Right atrium auricular region (tissue), 2 donors: Measurements from ENCODE around the gene TMOD4. TPM values are rescaled to one million over a fixed set of nuclear protein-coding genes. Genes with fewer than 3 reads are reported as not detected.
A peak's percentile ranks its signal among the peaks of the same experiment; 100 is the strongest.
"Not testable (repeated sequence)": the region's sequence is repeated elsewhere in the genome, so short reads cannot be mapped to it uniquely, and the experiment has no call there.

Source experiments
- DNase-seq: peaks from one replicate; pipeline ENCODE4 v3.0.0-alpha.2; 2019; ENCODE audit warnings: low spot score
- H3K27ac ChIP-seq, 2 donors: fragments of 200-600 bp; sonication (generic); 1 replicate in 1 of 2; 2 replicates in 1 of 2; pipeline ENCODE4 v1.5.1; 2016 to 2019
- H3K27me3 ChIP-seq, 2 donors: fragments of 200-600 bp; sonication (generic); one replicate each; pipeline versions ENCODE4 v1.5.1 to v1.6.0; 2017 to 2019
- H3K36me3 ChIP-seq: fragments of 200-600 bp; sonication (generic); one replicate; pipeline ENCODE4 v1.5.1; 2016
- H3K4me1 ChIP-seq, 2 donors: fragments of 200-600 bp; sonication (generic); one replicate each; pipeline versions ENCODE4 v1.5.1 to v1.6.0; 2017 to 2019
- H3K4me3 ChIP-seq, 2 donors: fragments of 200-600 bp; sonication (generic); 1 replicate in 1 of 2; 2 replicates in 1 of 2; pipeline ENCODE4 v1.5.1; 2017 to 2019; ENCODE audit warnings: mild to moderate bottlenecking in 1 of 2, moderate library complexity in 1 of 2
- H3K9me3 ChIP-seq, 2 donors: fragments of 200-600 bp; sonication (generic); one replicate each; pipeline ENCODE4 v1.5.1; 2019
- total RNA-seq, 2 donors: library from RNA; depleted of rRNA; stranded (reverse); fragments of >200 nt; gene quantifications; one replicate each; pipeline ENCODE4 v1.1.0, GENCODE V29; 2016
- TF ChIP-seq, protein P1 (sequence below), 2 donors: fragments of 200-600 bp; sonication (generic); IDR thresholded peaks; one replicate each; pipeline ENCODE4 v1.5.1; 2019; ENCODE audit warnings: antibody characterized with exemption in 2 of 2

TMOD4 gene
- not detected for total RNA-seq

DNA sequence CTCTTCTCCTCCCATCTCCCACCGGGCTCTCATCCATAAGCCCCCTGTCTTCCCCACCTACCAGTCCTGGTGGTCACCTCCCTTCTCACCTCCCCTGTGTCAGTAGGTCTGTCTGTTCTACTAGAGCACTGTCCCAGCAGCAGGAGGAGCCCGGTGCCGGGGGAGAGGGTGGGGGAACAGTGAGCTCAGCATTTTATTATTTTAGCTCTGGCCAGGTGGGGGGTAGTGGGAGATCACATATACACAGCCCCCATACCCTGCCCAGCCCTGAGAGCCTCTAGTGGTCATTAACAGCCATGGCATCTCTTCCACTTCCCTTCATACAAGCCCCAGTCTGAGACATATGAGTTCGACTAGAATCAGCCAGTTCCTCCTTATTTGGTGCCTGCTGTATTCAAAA lies at the start of gene TMOD4:
Gene TMOD4 (minus strand): TSS at position 119 of the 400 bp plus-strand sequence. CDS start 1,106 bp downstream, outside the sequence.
- no peak within 1 kb of the TSS for H3K27ac ChIP-seq
- TF ChIP-seq, protein P1, sequence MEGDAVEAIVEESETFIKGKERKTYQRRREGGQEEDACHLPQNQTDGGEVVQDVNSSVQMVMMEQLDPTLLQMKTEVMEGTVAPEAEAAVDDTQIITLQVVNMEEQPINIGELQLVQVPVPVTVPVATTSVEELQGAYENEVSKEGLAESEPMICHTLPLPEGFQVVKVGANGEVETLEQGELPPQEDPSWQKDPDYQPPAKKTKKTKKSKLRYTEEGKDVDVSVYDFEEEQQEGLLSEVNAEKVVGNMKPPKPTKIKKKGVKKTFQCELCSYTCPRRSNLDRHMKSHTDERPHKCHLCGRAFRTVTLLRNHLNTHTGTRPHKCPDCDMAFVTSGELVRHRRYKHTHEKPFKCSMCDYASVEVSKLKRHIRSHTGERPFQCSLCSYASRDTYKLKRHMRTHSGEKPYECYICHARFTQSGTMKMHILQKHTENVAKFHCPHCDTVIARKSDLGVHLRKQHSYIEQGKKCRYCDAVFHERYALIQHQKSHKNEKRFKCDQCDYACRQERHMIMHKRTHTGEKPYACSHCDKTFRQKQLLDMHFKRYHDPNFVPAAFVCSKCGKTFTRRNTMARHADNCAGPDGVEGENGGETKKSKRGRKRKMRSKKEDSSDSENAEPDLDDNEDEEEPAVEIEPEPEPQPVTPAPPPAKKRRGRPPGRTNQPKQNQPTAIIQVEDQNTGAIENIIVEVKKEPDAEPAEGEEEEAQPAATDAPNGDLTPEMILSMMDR (IDR thresholded peaks at IDR 0.05) = peak in 1 of 2 donors; percentile 51
- H3K27me3 ChIP-seq = no peaks in the 10 kb centered on the region
- no peaks in the 10 kb centered on the region for H3K9me3 ChIP-seq
- H3K4me3 ChIP-seq = no peak within 1 kb of the TSS
- H3K36me3 ChIP-seq = peaks cover 46% of the 10 kb centered on the region
- peaks cover 0 to 9% of the 10 kb centered on the region in 2 donors for H3K4me1 ChIP-seq
- no peak for DNase-seq

DNA sequence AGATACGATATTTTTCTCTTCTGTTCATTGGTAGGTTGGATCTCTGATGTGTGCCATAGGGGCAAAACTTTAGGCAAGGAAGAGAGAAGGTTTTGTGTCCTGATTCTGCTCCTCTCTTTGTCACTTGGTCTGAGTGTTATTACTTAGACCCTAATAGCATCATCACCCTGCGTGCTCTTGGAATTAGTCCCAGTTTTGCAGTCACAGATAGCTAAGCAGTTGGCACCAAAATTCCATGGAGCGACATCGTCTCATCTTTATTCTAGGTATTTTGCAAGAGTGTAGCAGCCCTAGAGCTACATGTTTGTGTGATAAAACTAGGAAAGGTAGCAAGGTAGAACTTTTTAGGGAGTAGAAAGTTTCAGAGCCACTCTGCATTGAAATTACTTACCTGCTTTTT lies 46.3 kb upstream of the TMOD4 start:
- no peak for DNase-seq
- peaks cover 0 to 12% of the 10 kb centered on the region in 2 donors for H3K4me1 ChIP-seq
- TF ChIP-seq, protein P1 (IDR thresholded peaks at IDR 0.05) = no peak
- H3K27me3 ChIP-seq = no peaks in the 10 kb centered on the region
- H3K36me3 ChIP-seq = peaks cover 8% of the 10 kb centered on the region
- H3K9me3 ChIP-seq = no peaks in the 10 kb centered on the region
- H3K27ac ChIP-seq = no peak overlapping the region
- H3K4me3 ChIP-seq = no peak overlapping the region

DNA sequence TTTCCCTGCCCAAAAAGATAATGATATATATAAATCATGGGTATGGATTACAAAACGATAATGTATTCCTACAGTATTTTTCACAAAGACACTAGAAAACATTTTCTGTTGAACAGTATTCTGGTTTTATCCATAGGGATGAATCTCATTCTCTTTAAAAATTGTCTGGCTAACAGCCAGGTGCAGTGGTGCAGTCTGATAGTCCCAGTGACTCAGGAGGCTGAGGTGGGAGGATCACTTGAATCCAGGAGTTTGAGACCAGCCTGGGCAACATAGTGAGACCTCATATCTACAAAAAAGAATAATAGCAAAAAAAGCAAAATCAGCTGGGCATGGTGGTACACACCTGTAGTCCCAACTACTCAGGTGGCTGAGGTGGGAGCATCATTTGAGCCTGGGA lies 45.8 kb upstream of the TMOD4 start:
- H3K4me1 ChIP-seq = peaks cover 0 to 14% of the 10 kb centered on the region in 2 donors
- H3K27ac ChIP-seq = no peak overlapping the region
- H3K36me3 ChIP-seq = peaks cover 5% of the 10 kb centered on the region
- H3K27me3 ChIP-seq = no peaks in the 10 kb centered on the region
- no peak overlapping the region for H3K4me3 ChIP-seq
- DNase-seq = no peak
- no peaks in the 10 kb centered on the region for H3K9me3 ChIP-seq
- TF ChIP-seq, protein P1 (IDR thresholded peaks at IDR 0.05) = no peak

DNA sequence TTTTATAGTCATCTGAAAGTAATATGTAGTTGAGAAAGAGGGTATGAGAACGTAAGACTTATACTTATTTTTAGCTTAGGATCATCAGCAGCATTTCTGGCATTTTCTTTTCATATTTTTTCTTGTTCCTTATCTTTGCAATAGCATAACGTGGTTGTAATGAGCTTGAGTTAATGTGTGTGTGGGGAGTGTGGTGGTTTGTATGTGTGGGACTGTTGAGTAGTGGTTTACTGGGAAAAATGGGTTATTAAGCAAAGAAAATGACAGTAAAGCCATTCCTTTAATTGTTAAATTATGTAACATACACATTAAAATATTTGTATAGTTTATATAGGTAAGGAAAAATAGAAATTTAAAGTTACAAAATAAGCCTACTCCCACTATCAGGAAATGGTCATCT lies 37.8 kb upstream of the TMOD4 start:
- TF ChIP-seq, protein P1 (IDR thresholded peaks at IDR 0.05) = no peak
- H3K4me3 ChIP-seq = no peak overlapping the region
- DNase-seq = no peak
- H3K27ac ChIP-seq = no peak overlapping the region
- no peaks in the 10 kb centered on the region for H3K9me3 ChIP-seq
- H3K36me3 ChIP-seq = peaks cover 23% of the 10 kb centered on the region
- H3K4me1 ChIP-seq = peaks cover 0 to 3% of the 10 kb centered on the region in 2 donors
- no peaks in the 10 kb centered on the region for H3K27me3 ChIP-seq

DNA sequence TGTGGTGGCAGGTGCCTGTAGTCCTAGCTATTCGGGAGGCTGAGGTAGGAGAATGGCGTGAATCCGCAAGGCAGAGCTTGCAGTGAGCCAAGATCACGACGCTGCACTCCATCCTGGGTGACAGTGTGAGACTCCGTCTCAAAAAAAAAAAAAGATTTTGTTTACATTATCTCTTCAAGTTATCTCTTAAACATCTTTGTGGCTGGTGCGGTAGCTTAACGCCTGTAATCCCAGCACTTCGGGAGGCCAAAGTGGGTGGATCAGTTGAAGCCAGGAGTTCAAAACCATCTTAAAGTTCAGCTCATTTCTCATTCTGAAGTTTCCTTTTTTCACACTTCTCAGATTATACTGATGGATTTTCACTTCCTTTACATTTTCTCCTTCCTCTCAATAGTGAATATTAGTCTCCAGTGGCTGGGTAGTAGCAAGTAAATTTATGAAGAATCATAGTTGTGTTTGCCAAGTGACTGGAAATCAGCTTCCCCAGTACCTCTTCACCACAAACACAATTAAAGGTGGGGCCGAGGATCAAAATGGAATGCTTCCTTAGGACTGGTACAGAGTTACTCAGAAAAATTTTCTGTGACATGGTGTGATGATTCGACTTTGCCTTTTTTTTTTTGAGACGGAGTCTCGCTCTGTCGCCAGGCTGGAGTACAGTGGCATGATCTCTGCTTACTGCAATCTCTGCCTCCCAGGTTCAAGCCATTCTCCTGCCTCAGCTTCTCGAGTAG lies 36.4 kb upstream of the TMOD4 start:
- Histone ChIP-seq H3K4me3 (no peak overlapping the region), H3K9me3 (no peaks in the 10 kb centered on the region), H3K4me1 (peaks cover 0 to 3% of the 10 kb centered on the region in 2 donors), H3K36me3 (peaks cover 33% of the 10 kb centered on the region), H3K27ac (no peak overlapping the region), H3K27me3 (no peaks in the 10 kb centered on the region)
- TF ChIP-seq, protein P1 (IDR thresholded peaks at IDR 0.05) = no peak
- no peak for DNase-seq

DNA sequence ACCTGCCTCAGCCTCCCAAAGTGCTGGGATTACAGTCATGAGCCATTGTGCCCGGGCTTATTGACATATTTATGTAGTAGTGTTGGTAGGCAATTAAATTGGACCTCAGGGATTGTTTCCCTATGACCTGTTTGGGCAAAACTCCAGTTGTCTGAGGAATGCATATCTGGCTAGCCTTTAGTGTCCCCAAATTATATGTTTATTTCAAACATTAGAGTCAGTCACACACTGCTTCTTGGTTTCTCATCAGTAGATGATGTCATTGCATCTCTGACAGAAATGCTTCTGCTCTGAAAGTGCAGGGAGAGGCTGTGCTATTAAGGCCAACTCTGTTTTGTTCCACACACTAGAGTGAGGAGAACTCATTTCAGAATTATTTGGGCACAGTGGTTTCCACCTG lies 35.0 kb upstream of the TMOD4 start:
- Histone ChIP-seq H3K27ac (no peak overlapping the region), H3K4me3 (no peak overlapping the region), H3K4me1 (no peaks in the 10 kb centered on the region), H3K27me3 (no peaks in the 10 kb centered on the region), H3K9me3 (no peaks in the 10 kb centered on the region), H3K36me3 (peaks cover 41% of the 10 kb centered on the region)
- DNase-seq = no peak
- TF ChIP-seq, protein P1 (IDR thresholded peaks at IDR 0.05) = no peak

DNA sequence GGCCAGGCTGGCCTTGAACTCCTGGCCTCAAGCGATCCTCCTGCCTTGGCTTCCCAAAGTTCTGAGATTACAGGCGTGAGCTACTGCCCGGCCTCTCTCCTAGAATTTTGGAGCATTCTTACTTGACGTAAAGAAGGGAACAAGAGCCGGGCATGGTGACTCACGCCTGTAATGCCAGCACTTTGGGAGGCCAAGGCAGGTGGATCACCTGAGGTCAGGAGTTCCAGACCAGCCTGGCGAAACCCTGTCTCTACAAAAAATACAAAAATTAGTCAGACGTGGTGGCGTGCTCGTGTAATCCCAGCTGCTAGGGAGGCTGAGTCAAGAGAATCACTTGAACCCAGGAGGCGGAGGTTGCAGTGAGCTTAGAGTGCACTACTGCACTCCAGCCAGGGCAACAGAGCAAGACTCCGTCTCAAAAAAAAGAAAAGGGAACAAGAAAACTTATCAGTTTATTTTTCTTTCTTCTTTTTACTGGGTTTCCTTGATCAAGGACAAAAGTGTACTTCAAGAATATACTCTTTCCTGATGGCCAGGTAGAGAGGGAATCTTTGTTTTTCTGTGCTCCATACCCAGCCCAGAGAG lies 29.7 kb upstream of the TMOD4 start:
- H3K36me3 ChIP-seq = peaks cover 50% of the 10 kb centered on the region
- not testable (repeated sequence) for H3K27ac ChIP-seq, H3K4me3 ChIP-seq, DNase-seq, H3K9me3 ChIP-seq, H3K27me3 ChIP-seq
- peaks cover 0 to 34% of the 10 kb centered on the region in 2 donors for H3K4me1 ChIP-seq
